HepG2 (cell line): ENCODE data around the gene DSCAML1. TPM values are rescaled to one million over a fixed set of nuclear protein-coding genes. Genes with fewer than 3 reads are reported as not detected.

ENCODE experiments used
- ATAC-seq: fragments of 200-7000 bp; cut with Tn5 transposase; 3 replicates; pipeline ENCODE4 v1.9.1; 2020; ENCODE audit warnings: mild to moderate bottlenecking, moderate library complexity
- BruUV-seq: library from RNA; stranded (reverse); fragments of 400-500 nt; replicated peaks from 2 replicates; lab custom pipeline; 2021; lab: Mats Ljungman, UMichigan
- CTCF ChIA-PET: fragments of 300-600 bp; formaldehyde crosslinking; extraction: SDS; loops from one replicate; lab custom pipeline; 2021; ENCODE audit warnings: low total read pairs, inconsistent platforms, low intra/inter-chr PET ratio; lab: Yijun Ruan, JAX
- POLR2A ChIA-PET: fragments of 350-600 bp; sonication (Branson Sonifier 250); formaldehyde crosslinking; loops from one replicate; lab custom pipeline; 2020; ENCODE audit warnings: antibody characterized with exemption, inconsistent platforms; lab: Yijun Ruan, JAX
- DNase-seq: peaks from one replicate; pipeline ENCODE4 v3.0.0-alpha.2; 2015; ENCODE audit warnings: low spot score
- FAIRE-seq: peaks from 3 replicates; lab custom pipeline; 2011; peaks lifted over from hg19 to GRCh38; lab: Jason Lieb, UNC
- H2AFZ ChIP-seq: one replicate; pipeline ENCODE4 v1.6.1; 2011; ENCODE audit warnings: low read length, inconsistent platforms
- H3K27ac ChIP-seq: fragments of 300-600 bp; 3 replicates; pipeline ENCODE4 v1.8.0; 2011; ENCODE audit warnings: mixed run types, mild to moderate bottlenecking, mixed read lengths, low read length, inconsistent platforms; ENCODE audit not compliant: insufficient read depth; ENCODE audit errors: extremely low read length
- H3K27me3 ChIP-seq, 2 experiments: fragments of 200-600 bp in 1 of 2; 2 replicates in 1 of 2; 3 replicates in 1 of 2; pipeline versions ENCODE4 v1.6.0 to v1.8.0; 2011; ENCODE audit warnings: low read length in 2 of 2, mild to moderate bottlenecking in 2 of 2, moderate library complexity in 2 of 2, inconsistent platforms in 1 of 2; ENCODE audit not compliant: insufficient read depth in 2 of 2, control insufficient read depth in 1 of 2
- H3K36me3 ChIP-seq, 2 experiments: fragments of 200-600 bp in 1 of 2; replicated peaks in 1 of 2; 2 replicates in 1 of 2; 3 replicates in 1 of 2; pipeline versions ENCODE4 v1.5.1 to v1.8.0; 2011; ENCODE audit warnings: low read length in 2 of 2, inconsistent platforms in 1 of 2; ENCODE audit not compliant: insufficient read depth in 2 of 2, control insufficient read depth in 1 of 2
- H3K4me1 ChIP-seq: 2 replicates; pipeline ENCODE4 v1.5.1; 2012; ENCODE audit warnings: low read length, inconsistent platforms; ENCODE audit not compliant: insufficient read depth
- H3K4me2 ChIP-seq: 2 replicates; pipeline ENCODE4 v1.6.0; 2011; ENCODE audit warnings: low read depth, low read length, inconsistent platforms
- H3K4me3 ChIP-seq, 3 experiments: fragments of 200-600 bp in 1 of 3; sonication (generic), shearing (Covaris generic) in 1 of 3; replicated peaks in 1 of 3; 2 replicates each; pipeline ENCODE4 v1.5.1; 2011 to 2016; ENCODE audit warnings: low read length in 3 of 3, inconsistent platforms in 2 of 3, low read depth in 2 of 3, mild to moderate bottlenecking in 2 of 3, control low read depth in 1 of 3, mixed read lengths in 1 of 3; ENCODE audit not compliant: insufficient read depth in 1 of 3
- H3K79me2 ChIP-seq: one replicate; pipeline ENCODE4 v1.6.1; 2011; ENCODE audit warnings: low read length, inconsistent platforms; ENCODE audit not compliant: insufficient read depth
- H3K9ac ChIP-seq: 2 replicates; pipeline ENCODE4 v1.6.0; 2011; ENCODE audit warnings: mild to moderate bottlenecking, low read depth, low read length, inconsistent platforms; ENCODE audit not compliant: insufficient read depth
- H3K9me3 ChIP-seq: 2 replicates; pipeline ENCODE4 v1.5.1; 2012; ENCODE audit warnings: mild to moderate bottlenecking, low read length
- H4K20me1 ChIP-seq: 2 replicates; pipeline ENCODE4 v1.6.0; 2011; ENCODE audit warnings: inconsistent platforms, mild to moderate bottlenecking, low read length, moderate library complexity; ENCODE audit not compliant: insufficient read depth
- FOXP1 ChIP-seq, 2 experiments: fragments of 450-650 bp in 1 of 2; IDR thresholded peaks; 2 replicates each; pipeline ENCODE4 v1.6.1; 2017 to 2018; ENCODE audit warnings: antibody characterized with exemption in 1 of 2
- HNRNPUL1 ChIP-seq: fragments of 200-400 bp; formaldehyde crosslinking; IDR thresholded peaks from 2 replicates; pipeline ENCODE4 v1.6.1; 2017; ENCODE audit warnings: low read depth, mild to moderate bottlenecking, low read length, moderate library complexity
- PAX8 ChIP-seq: sonication (generic); formaldehyde crosslinking; IDR thresholded peaks from 2 replicates; pipeline ENCODE4 v1.8.0; 2022; ENCODE audit warnings: mild to moderate bottlenecking, missing genetic modification reagents, borderline replicate concordance
- TARDBP ChIP-seq: sonication (generic); formaldehyde crosslinking; IDR thresholded peaks from 2 replicates; pipeline ENCODE4 v1.8.0; 2022; ENCODE audit warnings: mild to moderate bottlenecking, missing genetic modification reagents
- WGBS: methylation state at CpG from one replicate; pipeline ENCODE4 v1.1.6; 2017; ENCODE audit warnings: low lambda C conversion rate; 5-methylcytosine and 5-hydroxymethylcytosine counted together
- in situ Hi-C: cut with HindIII; loops from 2 replicates; pipeline ENCODE4 v1.10.0; 2017; ENCODE audit warnings: low pct_unique_long_range_greater_than_20kb; ENCODE audit not compliant: extremely low pct_ligation_motif_present
- intact Hi-C: fragments of 100-400 bp; cut with micrococcal nuclease; formaldehyde crosslinking; loops from one replicate; pipeline ENCODE4 v1.10.0; 2022; ENCODE audit not compliant: unreplicated experiment
- polyA plus RNA-seq, 8 experiments: library from polyadenylated mRNA; depleted of rRNA in 3 of 8; stranded (reverse) in 7 of 8; unstranded in 1 of 8; fragments of >200 nt; fragmentation: Illumina TruSeq in 4 of 8; extraction: Trizol in 4 of 8; gene quantifications; 2 replicates each; pipeline versions ENCODE4 v1.2.1 to v1.2.3, GENCODE V29; 2011 to 2016; ENCODE audit warnings: low read depth in 4 of 8, missing spikeins in 1 of 8, mixed read lengths in 1 of 8; ENCODE audit not compliant: insufficient read depth in 1 of 8
- total RNA-seq, 5 experiments: library from RNA; depleted of rRNA; stranded (reverse); fragments of >200 nt; fragmentation: Illumina TruSeq; extraction: Trizol; gene quantifications; 2 replicates each; pipeline ENCODE4 v1.2.3, GENCODE V29; 2016; ENCODE audit warnings: low read depth in 1 of 5
- TF ChIP-seq, protein P1 (sequence below): sonication (generic); formaldehyde crosslinking; IDR thresholded peaks from 2 replicates; pipeline ENCODE4 v1.9.0; 2021; ENCODE audit warnings: missing genetic modification reagents, borderline replicate concordance
- TF ChIP-seq, protein P2 (sequence below): sonication (generic); formaldehyde crosslinking; IDR thresholded peaks from 2 replicates; pipeline ENCODE4 v1.4.0; 2020; ENCODE audit warnings: missing genetic modification reagents
- TF ChIP-seq, protein P3 (sequence below): sonication (generic); formaldehyde crosslinking; IDR thresholded peaks from 2 replicates; pipeline ENCODE4 v1.5.0; 2020; ENCODE audit warnings: mild to moderate bottlenecking, missing genetic modification reagents, borderline replicate concordance

DSCAML1 gene
- total and polyA plus RNA-seq, 2 of the 13 experiments (the other 11 are each of a cell fraction or from before 2014, with no cell fraction given) = 0.29 to 0.40 TPM

DNA sequence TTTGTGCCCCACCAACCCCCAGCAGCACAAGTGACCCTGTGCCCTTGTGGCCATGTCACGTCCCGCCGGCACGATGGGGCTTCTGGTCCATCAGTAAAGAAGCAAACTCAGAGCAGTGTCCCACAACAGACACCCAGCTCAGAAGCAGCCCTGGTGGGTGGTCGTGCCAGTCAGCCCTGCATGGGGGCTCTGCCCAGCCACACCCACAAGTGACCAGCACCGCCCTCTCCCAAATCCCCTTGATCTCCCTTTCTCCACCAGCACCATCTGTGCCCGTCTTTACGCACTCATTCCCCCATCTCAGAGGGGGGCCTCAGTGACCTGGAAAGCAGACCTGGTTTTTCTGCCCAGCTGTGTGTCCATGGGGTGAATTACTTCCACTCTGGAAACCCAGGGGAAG, 149.1 kb downstream of the DSCAML1 start (continued):
- TF ChIP-seq, protein P1, sequence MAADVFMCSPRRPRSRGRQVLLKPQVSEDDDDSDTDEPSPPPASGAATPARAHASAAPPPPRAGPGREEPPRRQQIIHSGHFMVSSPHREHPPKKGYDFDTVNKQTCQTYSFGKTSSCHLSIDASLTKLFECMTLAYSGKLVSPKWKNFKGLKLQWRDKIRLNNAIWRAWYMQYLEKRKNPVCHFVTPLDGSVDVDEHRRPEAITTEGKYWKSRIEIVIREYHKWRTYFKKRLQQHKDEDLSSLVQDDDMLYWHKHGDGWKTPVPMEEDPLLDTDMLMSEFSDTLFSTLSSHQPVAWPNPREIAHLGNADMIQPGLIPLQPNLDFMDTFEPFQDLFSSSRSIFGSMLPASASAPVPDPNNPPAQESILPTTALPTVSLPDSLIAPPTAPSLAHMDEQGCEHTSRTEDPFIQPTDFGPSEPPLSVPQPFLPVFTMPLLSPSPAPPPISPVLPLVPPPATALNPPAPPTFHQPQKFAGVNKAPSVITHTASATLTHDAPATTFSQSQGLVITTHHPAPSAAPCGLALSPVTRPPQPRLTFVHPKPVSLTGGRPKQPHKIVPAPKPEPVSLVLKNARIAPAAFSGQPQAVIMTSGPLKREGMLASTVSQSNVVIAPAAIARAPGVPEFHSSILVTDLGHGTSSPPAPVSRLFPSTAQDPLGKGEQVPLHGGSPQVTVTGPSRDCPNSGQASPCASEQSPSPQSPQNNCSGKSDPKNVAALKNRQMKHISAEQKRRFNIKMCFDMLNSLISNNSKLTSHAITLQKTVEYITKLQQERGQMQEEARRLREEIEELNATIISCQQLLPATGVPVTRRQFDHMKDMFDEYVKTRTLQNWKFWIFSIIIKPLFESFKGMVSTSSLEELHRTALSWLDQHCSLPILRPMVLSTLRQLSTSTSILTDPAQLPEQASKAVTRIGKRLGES (CRISPR knock-in tag) = no peak
- no peak for TF ChIP-seq TARDBP (CRISPR knock-in tag)
- TF ChIP-seq, all 625 proteins: peak for 0

DNA sequence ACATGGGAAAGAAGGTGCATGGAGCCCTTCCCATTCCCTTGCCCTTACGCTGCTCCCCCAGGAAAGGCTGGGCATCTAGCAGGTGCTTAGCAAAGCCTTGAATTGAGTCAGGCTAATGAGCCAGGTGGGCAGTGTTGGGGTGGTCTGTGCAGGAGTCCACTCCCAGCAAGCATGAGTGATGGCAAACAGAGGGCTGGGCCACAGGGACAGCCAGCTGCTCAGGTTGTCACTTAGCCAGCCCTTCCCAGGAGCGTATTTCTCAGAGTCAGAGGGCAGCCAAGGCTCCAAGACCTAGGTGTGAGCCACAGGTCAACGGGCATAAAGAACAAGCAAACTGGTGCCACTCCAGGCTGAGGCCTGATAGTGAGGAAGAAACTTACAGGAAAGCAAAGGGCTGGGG, 149.8 kb downstream of the DSCAML1 start:
- TF ChIP-seq FOXP1 (IDR thresholded peaks at IDR 0.05) (no peak), FOXP1 (CRISPR knock-in tag; IDR thresholded peaks at IDR 0.05) (no peak)
- no peaks in the 10 kb centered on the region for H4K20me1 ChIP-seq
- no peaks in the 10 kb centered on the region for H3K9me3 ChIP-seq
- no peak overlapping the region for H3K9ac ChIP-seq
- FAIRE-seq = no peak
- no peak for ATAC-seq
- in situ Hi-C loops (no loop called here), intact Hi-C loops (no loop called here)
- H3K36me3 ChIP-seq = no peaks in the 10 kb centered on the region
- H3K27ac ChIP-seq = no peak overlapping the region
- ChIA-PET CTCF (no interaction called here), POLR2A (no interaction called here)
- no peak for DNase-seq
- WGBS = 25% methylated on average over 3 of the region's 3 CpGs
- no peak overlapping the region for H2AFZ ChIP-seq
- no peak overlapping the region for H3K4me3 ChIP-seq
- H3K4me2 ChIP-seq = no peak overlapping the region
- H3K79me2 ChIP-seq = no peaks in the 10 kb centered on the region
- H3K4me1 ChIP-seq = no peaks in the 10 kb centered on the region
- H3K27me3 ChIP-seq = peaks cover 1 to 17% of the 10 kb centered on the region in 2 experiments
- no TSS peak for BruUV-seq

DNA sequence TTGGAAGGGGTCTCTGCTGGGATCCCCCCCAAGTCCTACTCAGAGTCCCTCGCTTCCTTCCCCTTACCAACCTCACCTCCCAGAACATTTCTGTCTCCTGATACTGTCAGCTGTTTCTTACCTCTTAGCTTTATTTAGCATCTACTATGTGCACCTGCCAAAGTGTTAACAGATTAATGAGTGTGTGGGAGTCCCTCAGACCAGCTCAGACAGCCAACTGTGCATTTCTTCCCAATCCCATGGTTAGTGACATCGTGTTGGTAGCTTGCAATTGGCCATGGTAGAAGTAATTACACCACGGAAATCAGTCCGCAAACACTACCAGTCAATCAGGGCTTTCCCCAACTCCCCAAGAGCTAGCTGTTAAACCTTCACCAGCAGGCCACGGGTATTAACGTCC, 150.6 kb downstream of the DSCAML1 start:
- Histone ChIP-seq H3K27me3 (peaks cover 1 to 17% of the 10 kb centered on the region in 2 experiments), H3K79me2 (no peaks in the 10 kb centered on the region), H3K9me3 (no peaks in the 10 kb centered on the region), H3K4me1 (no peaks in the 10 kb centered on the region), H3K4me2 (no peak overlapping the region), H3K27ac (no peak overlapping the region), H2AFZ (no peak overlapping the region), H3K4me3 (no peak overlapping the region), H3K9ac (no peak overlapping the region), H3K36me3 (no peaks in the 10 kb centered on the region), H4K20me1 (no peaks in the 10 kb centered on the region)
- BruUV-seq = no TSS peak
- DNase-seq = no peak
- POLR2A ChIA-PET = no interaction called here
- in situ Hi-C loops = no loop called here
- intact Hi-C loops = no loop called here
- CTCF ChIA-PET = no interaction called here
- WGBS = 33% methylated on average over 6 of the region's 6 CpGs
- FAIRE-seq = no peak
- ATAC-seq = no peak
- TF ChIP-seq HNRNPUL1 (no peak), PAX8 (CRISPR knock-in tag) (no peak)
- TF ChIP-seq, protein P2, sequence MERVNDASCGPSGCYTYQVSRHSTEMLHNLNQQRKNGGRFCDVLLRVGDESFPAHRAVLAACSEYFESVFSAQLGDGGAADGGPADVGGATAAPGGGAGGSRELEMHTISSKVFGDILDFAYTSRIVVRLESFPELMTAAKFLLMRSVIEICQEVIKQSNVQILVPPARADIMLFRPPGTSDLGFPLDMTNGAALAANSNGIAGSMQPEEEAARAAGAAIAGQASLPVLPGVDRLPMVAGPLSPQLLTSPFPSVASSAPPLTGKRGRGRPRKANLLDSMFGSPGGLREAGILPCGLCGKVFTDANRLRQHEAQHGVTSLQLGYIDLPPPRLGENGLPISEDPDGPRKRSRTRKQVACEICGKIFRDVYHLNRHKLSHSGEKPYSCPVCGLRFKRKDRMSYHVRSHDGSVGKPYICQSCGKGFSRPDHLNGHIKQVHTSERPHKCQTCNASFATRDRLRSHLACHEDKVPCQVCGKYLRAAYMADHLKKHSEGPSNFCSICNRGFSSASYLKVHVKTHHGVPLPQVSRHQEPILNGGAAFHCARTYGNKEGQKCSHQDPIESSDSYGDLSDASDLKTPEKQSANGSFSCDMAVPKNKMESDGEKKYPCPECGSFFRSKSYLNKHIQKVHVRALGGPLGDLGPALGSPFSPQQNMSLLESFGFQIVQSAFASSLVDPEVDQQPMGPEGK (CRISPR knock-in tag) = no peak
- TF ChIP-seq, protein P3, sequence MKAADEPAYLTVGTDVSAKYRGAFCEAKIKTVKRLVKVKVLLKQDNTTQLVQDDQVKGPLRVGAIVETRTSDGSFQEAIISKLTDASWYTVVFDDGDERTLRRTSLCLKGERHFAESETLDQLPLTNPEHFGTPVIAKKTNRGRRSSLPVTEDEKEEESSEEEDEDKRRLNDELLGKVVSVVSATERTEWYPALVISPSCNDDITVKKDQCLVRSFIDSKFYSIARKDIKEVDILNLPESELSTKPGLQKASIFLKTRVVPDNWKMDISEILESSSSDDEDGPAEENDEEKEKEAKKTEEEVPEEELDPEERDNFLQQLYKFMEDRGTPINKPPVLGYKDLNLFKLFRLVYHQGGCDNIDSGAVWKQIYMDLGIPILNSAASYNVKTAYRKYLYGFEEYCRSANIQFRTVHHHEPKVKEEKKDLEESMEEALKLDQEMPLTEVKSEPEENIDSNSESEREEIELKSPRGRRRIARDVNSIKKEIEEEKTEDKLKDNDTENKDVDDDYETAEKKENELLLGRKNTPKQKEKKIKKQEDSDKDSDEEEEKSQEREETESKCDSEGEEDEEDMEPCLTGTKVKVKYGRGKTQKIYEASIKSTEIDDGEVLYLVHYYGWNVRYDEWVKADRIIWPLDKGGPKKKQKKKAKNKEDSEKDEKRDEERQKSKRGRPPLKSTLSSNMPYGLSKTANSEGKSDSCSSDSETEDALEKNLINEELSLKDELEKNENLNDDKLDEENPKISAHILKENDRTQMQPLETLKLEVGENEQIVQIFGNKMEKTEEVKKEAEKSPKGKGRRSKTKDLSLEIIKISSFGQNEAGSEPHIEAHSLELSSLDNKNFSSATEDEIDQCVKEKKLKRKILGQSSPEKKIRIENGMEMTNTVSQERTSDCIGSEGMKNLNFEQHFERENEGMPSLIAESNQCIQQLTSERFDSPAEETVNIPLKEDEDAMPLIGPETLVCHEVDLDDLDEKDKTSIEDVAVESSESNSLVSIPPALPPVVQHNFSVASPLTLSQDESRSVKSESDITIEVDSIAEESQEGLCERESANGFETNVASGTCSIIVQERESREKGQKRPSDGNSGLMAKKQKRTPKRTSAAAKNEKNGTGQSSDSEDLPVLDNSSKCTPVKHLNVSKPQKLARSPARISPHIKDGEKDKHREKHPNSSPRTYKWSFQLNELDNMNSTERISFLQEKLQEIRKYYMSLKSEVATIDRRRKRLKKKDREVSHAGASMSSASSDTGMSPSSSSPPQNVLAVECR (CRISPR knock-in tag) = no peak
